HG02870 (cell line): ENCODE data around the gene CDT1.

Experiments
- ATAC-seq: cut with Tn5 transposase; IDR thresholded peaks from one replicate; pipeline ENCODE4 v1.9.1; 2021; ENCODE audit warnings: mild to moderate bottlenecking, moderate library complexity; ENCODE audit not compliant: unreplicated experiment

Gene CDT1

DNA sequence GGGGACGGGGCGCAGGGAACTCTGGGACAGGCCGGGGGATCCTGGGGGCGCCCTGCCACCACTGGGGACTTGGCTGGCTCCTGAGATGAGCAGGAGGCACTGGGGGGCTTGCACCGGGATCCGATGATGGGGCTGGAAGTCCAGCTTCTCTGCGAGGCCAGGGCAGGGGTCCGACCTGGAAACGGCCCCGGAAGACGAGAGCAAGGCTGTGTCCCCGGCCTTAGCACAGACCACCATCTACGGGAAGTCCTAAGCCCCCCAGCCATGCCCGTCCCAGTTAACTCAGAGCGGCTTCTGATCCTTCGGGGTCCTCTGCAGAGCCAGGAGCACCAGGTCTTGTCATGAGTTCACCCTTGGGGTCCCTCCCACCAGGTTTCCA lies 573 bp downstream of the CDT1 start:
- ATAC-seq, result no peak

DNA sequence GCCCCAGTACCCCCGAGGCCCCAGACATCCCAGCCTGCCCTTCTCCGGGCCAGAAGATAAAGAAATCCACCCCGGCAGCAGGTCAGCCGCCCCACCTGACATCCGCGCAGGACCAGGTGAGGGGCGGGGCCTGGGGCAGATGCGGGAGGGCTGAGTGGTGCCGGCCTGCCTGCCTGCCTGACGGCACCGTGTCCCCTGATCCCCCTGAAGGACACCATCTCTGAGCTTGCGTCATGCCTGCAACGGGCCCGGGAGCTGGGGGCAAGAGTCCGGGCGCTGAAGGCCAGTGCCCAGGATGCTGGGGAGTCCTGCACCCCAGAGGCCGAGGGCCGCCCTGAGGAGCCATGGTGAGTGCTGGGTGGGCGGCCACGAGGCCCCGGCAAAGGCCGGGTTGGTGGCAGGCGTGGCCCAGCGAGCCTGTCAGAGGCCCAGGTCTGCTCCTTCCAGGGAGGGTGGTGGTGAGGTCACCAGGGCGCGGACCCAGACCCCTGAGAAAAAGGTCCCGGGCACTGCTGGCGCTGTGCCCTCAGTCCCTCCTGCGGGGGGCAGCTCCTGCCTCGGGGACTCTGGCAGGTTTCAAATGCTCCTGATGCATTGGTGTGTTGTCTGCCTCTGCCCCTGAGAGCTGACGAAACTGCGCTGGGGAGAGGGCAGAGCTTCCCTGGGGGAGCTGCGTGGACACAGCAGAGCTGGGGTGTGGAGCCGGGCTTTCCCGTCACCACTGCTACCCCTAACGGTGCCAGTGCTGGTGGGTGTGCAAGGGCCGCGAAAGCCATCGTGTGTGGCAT lies 1.2 kb downstream of the CDT1 start:
- ATAC-seq, result no peak

- no peak for ATAC-seq
Observed at GRCh38 chr16:88805340-88805715, 1.7 kb downstream of the CDT1 start.

DNA sequence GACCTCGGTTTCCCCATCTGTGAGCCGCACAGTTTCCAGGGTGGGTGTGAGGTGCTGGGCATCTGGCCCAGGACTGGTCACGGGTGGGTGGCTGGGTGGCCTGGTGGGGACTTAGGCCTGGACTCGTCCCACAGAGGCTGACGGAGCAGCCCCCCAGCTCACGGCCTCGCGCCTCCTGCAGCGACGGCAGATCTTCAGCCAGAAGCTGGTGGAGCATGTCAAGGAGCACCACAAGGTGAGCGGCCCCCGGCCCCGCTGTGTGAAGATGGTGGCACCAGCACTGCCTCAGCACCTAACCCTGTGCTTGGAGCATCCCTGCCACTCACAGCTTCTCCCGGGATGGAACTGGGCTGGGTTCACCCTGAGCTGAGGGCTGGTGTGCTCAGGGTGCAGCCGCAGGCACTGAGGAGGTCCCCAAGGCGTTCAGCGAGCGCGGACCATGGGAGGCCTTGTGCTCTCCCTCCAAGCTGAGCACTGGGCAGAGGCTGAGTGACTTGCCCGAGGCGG lies 2.4 kb downstream of the CDT1 start:
- ATAC-seq, result no peak

- ATAC-seq, result no peak
Observed at GRCh38 chr16:88806491-88807111, 3.0 kb downstream of the CDT1 start.

DNA sequence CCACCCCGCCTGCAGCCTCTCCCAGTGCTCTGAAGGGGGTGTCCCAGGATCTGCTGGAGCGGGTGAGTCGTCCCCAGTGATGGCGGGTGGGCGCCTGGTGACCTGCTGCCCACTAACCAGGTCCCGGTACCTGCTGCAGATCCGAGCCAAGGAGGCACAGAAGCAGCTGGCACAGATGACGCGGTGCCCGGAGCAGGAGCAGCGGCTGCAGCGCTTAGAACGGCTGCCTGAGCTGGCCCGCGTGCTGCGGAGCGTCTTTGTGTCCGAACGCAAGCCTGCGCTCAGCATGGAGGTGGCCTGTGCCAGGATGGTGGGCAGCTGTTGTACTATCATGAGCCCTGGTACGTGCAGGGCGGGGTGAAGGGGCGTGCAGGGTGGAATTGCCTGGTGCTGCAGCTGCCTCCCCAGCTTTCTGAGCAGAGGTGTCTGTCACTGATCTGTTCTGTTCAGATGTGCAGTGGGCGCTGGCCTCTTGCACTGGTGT lies 3.6 kb downstream of the CDT1 start:
- no peak for ATAC-seq

- no peak for ATAC-seq
Observed at GRCh38 chr16:88807626-88808453, 4.3 kb downstream of the CDT1 start.

DNA sequence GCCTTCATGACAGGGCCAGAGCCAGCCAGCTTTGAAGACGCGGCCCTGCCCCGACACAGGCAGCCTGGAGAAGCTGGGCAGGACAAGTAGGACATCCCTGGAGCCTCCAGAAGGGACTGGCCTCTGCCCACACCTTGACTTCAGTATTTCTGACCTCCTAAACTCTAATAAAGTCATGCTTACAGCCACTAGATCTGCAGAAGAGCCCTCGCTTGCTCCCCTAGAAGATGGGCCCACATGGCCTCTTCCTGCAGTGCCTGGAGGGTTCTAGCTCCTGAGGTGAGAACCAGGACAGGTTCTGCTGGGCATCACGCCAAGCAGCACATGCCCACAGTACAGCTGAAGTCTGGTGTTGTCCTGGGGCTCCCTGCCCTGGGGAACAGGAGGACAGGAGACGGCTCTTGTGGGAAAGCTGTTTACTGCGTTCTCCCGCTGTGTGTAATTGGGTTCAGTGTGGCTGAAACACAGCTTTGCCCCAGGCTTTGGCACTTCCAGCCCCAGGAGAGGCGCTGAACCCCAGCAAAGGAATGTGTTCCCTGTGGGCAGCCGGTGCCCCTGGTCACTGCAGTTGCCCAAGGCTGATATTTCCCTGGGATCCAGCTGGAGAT lies 5.6 kb downstream of the CDT1 start:
- ATAC-seq, result no peak

DNA sequence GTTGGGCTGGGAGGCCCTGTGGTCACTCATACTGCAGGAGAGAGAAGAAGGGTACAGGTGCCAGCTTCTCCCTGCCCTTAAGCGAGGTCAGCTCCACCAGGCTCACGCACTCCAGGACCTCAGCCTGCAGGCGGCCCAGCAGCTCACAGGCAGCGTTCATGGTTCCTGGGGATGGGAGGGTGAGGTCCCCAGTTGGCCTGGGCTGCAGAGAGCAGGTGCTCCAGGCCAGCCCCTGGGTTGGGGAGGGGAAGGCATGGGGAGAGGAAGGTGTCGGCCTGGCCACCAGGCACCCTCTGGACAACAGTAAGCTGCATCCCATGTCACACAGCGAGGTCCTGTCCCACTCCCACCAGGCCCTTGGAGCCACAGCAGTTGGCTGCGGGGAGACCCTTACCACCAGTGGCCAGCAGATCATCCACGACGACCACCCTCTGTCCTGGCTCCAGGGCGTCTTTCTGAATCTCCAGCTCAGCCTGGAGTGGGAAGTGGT lies 6.1 kb downstream of the CDT1 start:
- no peak for ATAC-seq

DNA sequence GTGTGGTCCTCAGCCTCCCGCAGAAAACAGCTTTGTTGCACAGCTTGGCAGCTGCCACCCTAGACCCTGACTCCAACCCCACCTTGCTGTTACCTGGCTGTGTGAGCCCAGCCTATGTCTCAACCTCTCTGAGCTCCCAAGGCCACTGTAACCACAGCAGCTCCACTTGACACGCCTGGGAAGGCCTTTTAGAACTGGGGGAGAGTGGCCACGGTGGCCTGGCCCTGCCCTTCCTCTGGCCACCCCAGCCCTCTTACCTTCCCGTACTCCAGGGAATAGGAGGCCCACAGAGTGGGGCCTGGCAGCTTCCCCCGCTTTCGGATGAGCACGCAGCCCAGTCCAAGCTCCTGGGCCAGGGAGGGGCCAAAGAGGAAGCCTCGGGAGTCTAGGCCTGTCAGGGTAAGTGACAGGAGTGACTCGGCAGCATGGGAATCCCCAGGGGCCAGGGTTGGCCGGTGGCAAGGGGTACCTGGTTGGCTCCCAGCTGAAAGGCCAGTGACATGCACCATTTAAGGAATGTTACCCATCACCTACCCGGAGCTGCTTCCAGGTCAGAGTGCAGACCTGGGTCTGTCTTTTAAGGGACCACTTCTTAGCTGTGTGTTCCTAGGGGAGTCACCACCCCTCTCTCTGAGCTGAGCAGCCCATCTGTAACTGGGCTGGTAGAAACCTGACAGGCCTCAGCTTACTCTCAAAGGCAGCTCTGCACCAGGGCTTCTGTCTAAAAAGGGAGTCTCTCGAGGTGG lies 6.8 kb downstream of the CDT1 start:
- ATAC-seq, result no peak

GRCh38 chr16:88810912-88811768 lies 7.6 kb downstream of the CDT1 start:
- ATAC-seq, result peak; percentile 48

DNA sequence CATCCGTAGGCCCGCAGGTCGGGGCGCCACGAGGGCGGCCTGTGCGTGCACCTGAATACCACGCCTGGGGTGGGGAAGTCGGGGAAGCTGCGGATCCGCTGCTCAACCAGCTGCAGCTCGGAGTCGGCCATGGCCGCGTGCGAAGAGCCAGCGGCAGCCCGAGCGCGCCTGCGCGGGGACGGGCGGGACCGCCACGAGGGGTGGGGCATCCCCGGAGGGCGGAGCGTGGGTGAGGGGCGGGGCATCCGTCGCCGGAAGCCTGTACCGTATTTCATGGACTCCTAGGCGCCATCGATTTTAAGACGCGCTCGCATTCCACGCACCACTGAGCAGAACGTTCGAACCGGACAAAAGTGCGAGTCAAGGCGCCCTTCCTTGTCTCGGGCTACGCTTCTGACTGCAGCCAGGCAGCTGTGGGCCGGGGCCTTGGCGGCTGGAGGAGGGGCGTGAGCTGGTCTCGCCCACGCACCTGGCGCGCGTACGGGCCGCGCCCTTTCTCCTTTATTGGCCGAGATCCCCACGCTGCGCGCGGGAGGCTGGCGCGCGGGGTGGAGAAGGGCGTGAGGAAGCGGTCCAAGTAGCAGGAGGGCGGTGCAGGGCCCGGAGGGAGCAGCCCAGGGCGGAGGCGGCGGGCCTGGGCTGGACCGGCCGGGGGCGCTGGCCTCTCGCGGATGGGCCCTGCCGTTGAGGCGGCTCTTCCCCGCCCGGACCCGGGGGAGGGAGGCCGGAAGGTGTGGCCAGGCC lies 8.4 kb downstream of the CDT1 start, which contains the start of gene APRT:
Gene APRT (minus strand): TSS at position 160 of the 744 bp plus-strand sequence. CDS start 29 bp downstream, at position 131.
- ATAC-seq, result peak; percentile 62

GRCh38 chr16:88812513-88813268 lies 9.1 kb downstream of the CDT1 start:
- ATAC-seq, result no peak

DNA sequence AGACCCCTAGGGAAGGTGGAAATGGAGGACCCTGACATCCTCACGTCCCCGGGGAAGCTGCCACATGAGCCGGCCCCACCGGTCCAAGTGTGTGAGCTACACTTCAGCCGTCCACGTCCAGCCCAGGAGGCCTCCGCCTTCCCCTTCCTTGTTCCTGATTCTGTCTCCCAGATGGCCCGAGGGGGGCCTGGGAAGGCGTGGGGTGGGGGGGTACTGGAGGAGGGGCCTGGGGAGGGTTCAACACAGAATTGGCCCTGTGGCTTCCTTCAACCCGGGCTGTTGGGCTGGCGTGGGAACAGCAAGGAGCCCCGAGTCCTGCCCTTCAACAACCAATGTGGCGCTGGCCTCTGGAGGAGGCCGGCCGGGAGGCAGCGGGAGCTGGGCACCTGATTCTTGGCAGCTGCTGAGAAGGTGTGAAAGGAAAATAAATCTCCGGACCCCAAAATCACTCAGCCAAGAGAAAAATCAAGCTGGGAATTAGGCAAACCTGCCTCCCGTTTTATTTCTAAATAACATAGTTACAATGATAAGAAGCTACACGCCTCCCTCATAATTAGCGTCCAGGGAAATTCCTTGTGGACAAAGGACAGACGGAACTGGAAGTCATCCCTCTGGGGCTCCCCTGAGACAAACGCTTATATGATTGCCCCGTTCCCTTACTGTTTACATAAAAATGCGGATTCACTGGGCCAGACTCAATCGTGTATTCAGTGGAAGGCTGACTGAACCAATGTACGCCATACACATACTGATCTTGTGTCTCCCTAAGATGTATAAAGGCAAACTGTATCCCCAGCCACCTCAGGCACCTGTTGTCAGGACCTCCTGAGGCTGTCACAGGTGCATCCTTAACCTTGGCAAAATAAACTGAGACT lies 9.9 kb downstream of the CDT1 start:
- no peak for ATAC-seq

GRCh38 chr16:88814144-88814502 lies 10.5 kb downstream of the CDT1 start:
- no peak for ATAC-seq

DNA sequence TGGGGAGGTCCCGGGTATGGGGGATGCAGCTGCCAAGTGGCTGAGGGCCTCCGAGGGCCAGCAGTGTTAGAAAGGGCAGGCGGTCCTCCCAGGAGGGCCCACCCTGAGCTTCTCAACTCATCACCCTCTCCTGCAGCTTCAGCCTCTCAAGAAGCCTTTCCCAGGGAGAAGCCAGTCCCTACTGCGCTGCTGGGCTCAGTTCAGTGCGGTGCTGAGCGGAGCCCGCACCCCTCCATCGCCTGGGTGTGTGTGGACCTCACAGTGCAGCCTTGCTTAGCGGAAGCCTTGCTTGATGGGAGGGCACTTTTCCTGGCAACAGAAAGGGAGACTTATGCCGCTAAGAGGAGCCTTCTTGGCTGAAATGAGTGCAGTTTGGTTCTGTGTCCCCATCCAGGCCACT lies 11.6 kb downstream of the CDT1 start:
- ATAC-seq, result no peak
